WTC11 (cell line): ENCODE measurements around the gene SPRING1. TPM values are rescaled to one million over a fixed set of nuclear protein-coding genes. Genes with fewer than 3 reads are reported as not detected.

Experiments
- ATAC-seq: fragments of 200-7000 bp; cut with Tn5 transposase; 2 replicates; pipeline ENCODE4 v1.10.0; 2021; ENCODE audit warnings: mild to moderate bottlenecking, moderate library complexity
- CTCF ChIA-PET: fragments of 300-600 bp; sonication (Branson Sonifier 250); formaldehyde crosslinking; loops from one replicate; lab custom pipeline; 2021; ENCODE audit warnings: antibody characterized with exemption; lab: Charles Lee
- POLR2A ChIA-PET: fragments of 350-600 bp; sonication (Branson Sonifier 250); formaldehyde crosslinking; loops from one replicate; lab custom pipeline; 2021; ENCODE audit warnings: antibody characterized with exemption; lab: Charles Lee
- DNase-seq: peaks from one replicate; pipeline ENCODE4 v3.0.0; 2021; ENCODE audit warnings: low spot score
- H3K27ac Mint-ChIP-seq: 2 replicates; pipeline ENCODE4 v1.8.0; 2021; ENCODE audit warnings: mixed read lengths
- H3K27me3 Mint-ChIP-seq: 2 replicates; pipeline ENCODE4 v1.8.0; 2021; ENCODE audit warnings: low read depth, mild to moderate bottlenecking, moderate library complexity, mixed read lengths
- H3K36me3 Mint-ChIP-seq: 2 replicates; pipeline ENCODE4 v1.8.0; 2021; ENCODE audit warnings: mixed read lengths
- H3K4me1 Mint-ChIP-seq: 2 replicates; pipeline ENCODE4 v1.8.0; 2022; ENCODE audit warnings: mixed read lengths
- H3K4me3 Mint-ChIP-seq: 2 replicates; pipeline ENCODE4 v1.8.0; 2021; ENCODE audit warnings: mild to moderate bottlenecking, moderate library complexity, mixed read lengths
- H3K9me3 Mint-ChIP-seq: 2 replicates; pipeline ENCODE4 v1.8.0; 2021; ENCODE audit warnings: mixed read lengths
- AFF4 ChIP-seq: sonication (generic); formaldehyde crosslinking; IDR thresholded peaks from 2 replicates; pipeline ENCODE4 v1.8.1; 2023; ENCODE audit warnings: mild to moderate bottlenecking, missing genetic modification reagents, borderline replicate concordance
- EMX1 ChIP-seq: fragments of 250-450 bp; sonication (Bioruptor Pico); IDR thresholded peaks from 2 replicates; pipeline ENCODE4 v1.8.0; 2021; ENCODE audit warnings: mild to moderate bottlenecking
- GABPB1 ChIP-seq: sonication (generic); formaldehyde crosslinking; IDR thresholded peaks from 2 replicates; pipeline ENCODE4 v1.8.1; 2023; ENCODE audit warnings: mild to moderate bottlenecking, missing genetic modification reagents
- NFATC4 ChIP-seq: fragments of 250-450 bp; sonication (Bioruptor Pico); IDR thresholded peaks from 2 replicates; pipeline ENCODE4 v1.9.0; 2021; ENCODE audit warnings: mild to moderate bottlenecking
- NFYB ChIP-seq: sonication (generic); formaldehyde crosslinking; conservative IDR thresholded peaks from 2 replicates; pipeline ENCODE4 v1.8.0; 2022; ENCODE audit warnings: low read depth, missing genetic modification reagents
- NR1H2 ChIP-seq: sonication (generic); formaldehyde crosslinking; IDR thresholded peaks from 2 replicates; pipeline ENCODE4 v1.9.0; 2021; ENCODE audit warnings: mild to moderate bottlenecking, moderate library complexity, missing genetic modification reagents
- STAT6 ChIP-seq: sonication (generic); formaldehyde crosslinking; conservative IDR thresholded peaks from 2 replicates; pipeline ENCODE4 v1.8.1; 2023; ENCODE audit warnings: mild to moderate bottlenecking, low read depth, missing genetic modification reagents, moderate library complexity
- ZBTB21 ChIP-seq: sonication (generic); formaldehyde crosslinking; IDR thresholded peaks from 2 replicates; pipeline ENCODE4 v1.8.1; 2023; ENCODE audit warnings: mild to moderate bottlenecking, missing genetic modification reagents, borderline replicate concordance
- ZNF219 ChIP-seq: sonication (generic); formaldehyde crosslinking; IDR thresholded peaks from 2 replicates; pipeline ENCODE4 v1.8.0; 2023; ENCODE audit warnings: missing genetic modification reagents, mild to moderate bottlenecking, borderline replicate concordance
- ZNF416 ChIP-seq: fragments of 250-450 bp; sonication (Bioruptor Pico); IDR thresholded peaks from 2 replicates; pipeline ENCODE4 v1.9.0; 2021; ENCODE audit warnings: mild to moderate bottlenecking, inconsistent platforms
- ZNF425 ChIP-seq: fragments of 250-450 bp; sonication (Bioruptor Pico); conservative IDR thresholded peaks from 2 replicates; pipeline ENCODE4 v1.9.0; 2021; ENCODE audit warnings: mild to moderate bottlenecking
- total RNA-seq: library from RNA; stranded (reverse); gene quantifications from 3 replicates; pipeline ENCODE4 v1.2.3, GENCODE V29; 2021
- TF ChIP-seq, protein P1 (sequence below): fragments of 250-450 bp; sonication (Bioruptor Pico); IDR thresholded peaks from 2 replicates; pipeline ENCODE4 v1.9.0; 2021; ENCODE audit warnings: mild to moderate bottlenecking, borderline replicate concordance

Gene SPRING1
- total RNA-seq, 1 experiment from 2014 or later = 46.1 TPM

- peaks cover 7% of the 10 kb centered on the region for H3K27me3 Mint-ChIP-seq
- no peak overlapping the region for H3K4me3 Mint-ChIP-seq
- peaks cover 10% of the 10 kb centered on the region for H3K4me1 Mint-ChIP-seq
- H3K36me3 Mint-ChIP-seq = peaks cover 21% of the 10 kb centered on the region
- ATAC-seq = no peak
- H3K9me3 Mint-ChIP-seq = no peaks in the 10 kb centered on the region
- no peak for DNase-seq
- CTCF ChIA-PET = interaction anchor here (0.5 kb wide), 1 partner anchor 115 kb away, joined by 3 read pairs; no protein-coding TSS in a partner anchor
- no peak for TF ChIP-seq GABPB1 (CRISPR knock-in tag)
- TF ChIP-seq NFYB (CRISPR knock-in tag) = no peak
- TF ChIP-seq, protein P1, sequence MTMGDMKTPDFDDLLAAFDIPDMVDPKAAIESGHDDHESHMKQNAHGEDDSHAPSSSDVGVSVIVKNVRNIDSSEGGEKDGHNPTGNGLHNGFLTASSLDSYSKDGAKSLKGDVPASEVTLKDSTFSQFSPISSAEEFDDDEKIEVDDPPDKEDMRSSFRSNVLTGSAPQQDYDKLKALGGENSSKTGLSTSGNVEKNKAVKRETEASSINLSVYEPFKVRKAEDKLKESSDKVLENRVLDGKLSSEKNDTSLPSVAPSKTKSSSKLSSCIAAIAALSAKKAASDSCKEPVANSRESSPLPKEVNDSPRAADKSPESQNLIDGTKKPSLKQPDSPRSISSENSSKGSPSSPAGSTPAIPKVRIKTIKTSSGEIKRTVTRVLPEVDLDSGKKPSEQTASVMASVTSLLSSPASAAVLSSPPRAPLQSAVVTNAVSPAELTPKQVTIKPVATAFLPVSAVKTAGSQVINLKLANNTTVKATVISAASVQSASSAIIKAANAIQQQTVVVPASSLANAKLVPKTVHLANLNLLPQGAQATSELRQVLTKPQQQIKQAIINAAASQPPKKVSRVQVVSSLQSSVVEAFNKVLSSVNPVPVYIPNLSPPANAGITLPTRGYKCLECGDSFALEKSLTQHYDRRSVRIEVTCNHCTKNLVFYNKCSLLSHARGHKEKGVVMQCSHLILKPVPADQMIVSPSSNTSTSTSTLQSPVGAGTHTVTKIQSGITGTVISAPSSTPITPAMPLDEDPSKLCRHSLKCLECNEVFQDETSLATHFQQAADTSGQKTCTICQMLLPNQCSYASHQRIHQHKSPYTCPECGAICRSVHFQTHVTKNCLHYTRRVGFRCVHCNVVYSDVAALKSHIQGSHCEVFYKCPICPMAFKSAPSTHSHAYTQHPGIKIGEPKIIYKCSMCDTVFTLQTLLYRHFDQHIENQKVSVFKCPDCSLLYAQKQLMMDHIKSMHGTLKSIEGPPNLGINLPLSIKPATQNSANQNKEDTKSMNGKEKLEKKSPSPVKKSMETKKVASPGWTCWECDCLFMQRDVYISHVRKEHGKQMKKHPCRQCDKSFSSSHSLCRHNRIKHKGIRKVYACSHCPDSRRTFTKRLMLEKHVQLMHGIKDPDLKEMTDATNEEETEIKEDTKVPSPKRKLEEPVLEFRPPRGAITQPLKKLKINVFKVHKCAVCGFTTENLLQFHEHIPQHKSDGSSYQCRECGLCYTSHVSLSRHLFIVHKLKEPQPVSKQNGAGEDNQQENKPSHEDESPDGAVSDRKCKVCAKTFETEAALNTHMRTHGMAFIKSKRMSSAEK = no peak
- no peak for TF ChIP-seq STAT6 (CRISPR knock-in tag)
- no peak for TF ChIP-seq ZNF425 (CRISPR knock-in tag)
- no peak for TF ChIP-seq ZNF219 (CRISPR knock-in tag)
- TF ChIP-seq NFATC4 = no peak
- no peak for TF ChIP-seq NR1H2 (CRISPR knock-in tag)
- no peak for TF ChIP-seq AFF4 (CRISPR knock-in tag)
- no peak for TF ChIP-seq EMX1 (CRISPR knock-in tag)
- TF ChIP-seq ZBTB21 = no peak
- TF ChIP-seq ZNF416 (CRISPR knock-in tag) = no peak
- peak overlapping the region; percentile 56; the same call in 1 of the 2 replicates for H3K27ac Mint-ChIP-seq
- POLR2A ChIA-PET = no interaction called here
These were observed 25.2 kb downstream of the SPRING1 start for GRCh38 chr12:116712458-116713303.
